IPS DF 19.7 (cell line): Measurements from ENCODE around the gene TP53BP1.

Experiments
- DNase-seq: peaks from one replicate; pipeline ENCODE4 v3.0.0-alpha.2; 2013; ENCODE audit warnings: low read depth, low spot score

Gene TP53BP1

GRCh38 chr15:43489191-43489590, 3.8 kb downstream of the TP53BP1 start:
- no peak for DNase-seq

GRCh38 chr15:43488790-43489189, 4.2 kb downstream of the TP53BP1 start:
- no peak for DNase-seq

- no peak for DNase-seq
Observed at GRCh38 chr15:43487271-43487895, 5.6 kb downstream of the TP53BP1 start.

- DNase-seq, result no peak
Observed at GRCh38 chr15:43484455-43484854, 8.5 kb downstream of the TP53BP1 start.

DNA sequence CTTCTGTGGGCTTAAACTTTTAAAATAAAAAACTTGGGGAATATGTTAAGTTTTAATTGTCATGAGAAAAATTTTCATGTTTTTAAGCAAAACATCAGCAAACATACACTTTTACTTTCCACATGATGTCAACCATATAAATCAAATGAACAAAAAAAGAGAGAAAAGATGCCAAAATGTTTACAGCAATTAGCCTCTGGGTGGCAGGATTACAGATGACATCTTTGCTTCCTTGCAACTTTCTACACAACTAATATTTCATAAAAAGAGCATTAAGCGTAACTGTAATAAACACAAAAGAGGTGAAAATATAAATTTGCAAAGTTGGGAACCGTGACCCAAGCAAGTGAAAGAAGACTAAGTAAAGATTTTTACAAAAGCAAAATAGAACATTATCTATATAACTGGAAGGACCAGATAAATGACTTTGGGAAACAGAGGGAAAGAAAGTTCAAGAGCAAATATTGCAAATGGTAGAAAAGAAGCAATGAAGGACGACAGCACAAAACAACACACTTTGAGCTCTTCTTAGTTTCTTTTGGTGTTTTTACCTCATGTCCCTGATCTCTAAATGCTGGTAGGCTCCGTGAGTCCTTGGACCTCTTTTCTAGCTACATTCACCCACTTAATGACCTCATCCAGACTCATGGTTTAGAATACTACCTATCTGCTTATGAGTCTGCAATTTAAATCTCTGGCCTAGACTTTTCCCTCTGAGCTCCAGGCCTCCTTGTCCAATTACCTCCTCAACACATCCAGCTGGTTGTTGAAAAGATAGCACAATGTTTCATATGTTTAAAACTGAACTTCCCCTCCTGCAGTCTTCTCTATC, 9.4 kb downstream of the TP53BP1 start:
- DNase-seq, result no peak

DNA sequence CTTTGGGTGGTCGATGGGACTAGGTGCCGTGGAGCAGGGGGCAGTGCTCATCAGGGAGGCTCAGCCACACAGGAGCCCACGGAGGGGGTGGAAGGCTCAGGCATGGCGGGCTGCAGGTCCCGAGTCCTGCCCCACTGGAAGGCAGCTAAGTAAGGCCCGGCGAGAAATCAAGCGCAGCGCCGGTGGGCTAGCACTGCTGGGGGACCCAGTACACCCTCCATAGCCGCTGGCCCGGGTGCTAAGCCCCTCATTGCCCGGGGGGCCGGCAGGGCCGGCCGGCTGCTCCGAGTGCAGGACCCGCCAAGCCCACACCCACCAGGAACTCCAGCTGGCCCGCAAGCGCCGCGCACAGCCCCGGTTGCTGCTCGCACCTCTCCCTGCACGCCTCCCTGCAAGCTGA, 19.1 kb downstream of the TP53BP1 start:
- no peak for DNase-seq

GRCh38 chr15:43471975-43472374, 21.0 kb downstream of the TP53BP1 start:
- no peak for DNase-seq

DNA sequence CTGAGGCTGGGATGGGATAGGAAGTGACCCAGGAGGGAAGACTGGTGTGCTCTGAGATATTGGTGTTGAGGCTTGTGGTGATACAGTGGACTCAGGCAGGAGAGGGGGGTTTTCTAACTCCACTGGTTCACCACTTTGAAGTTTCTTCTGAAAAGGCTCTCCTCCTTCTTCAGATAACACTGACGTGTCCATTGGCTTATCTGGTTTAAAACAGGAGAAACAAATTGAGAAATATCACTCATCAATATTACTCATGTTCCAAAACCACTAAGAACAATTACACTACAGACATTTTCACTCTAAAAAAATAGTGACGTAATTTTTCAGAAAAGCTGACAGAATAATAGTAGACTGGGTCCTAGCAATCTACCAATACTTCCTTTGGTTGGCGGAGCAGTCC, 23.1 kb downstream of the TP53BP1 start:
- DNase-seq, result no peak

DNA sequence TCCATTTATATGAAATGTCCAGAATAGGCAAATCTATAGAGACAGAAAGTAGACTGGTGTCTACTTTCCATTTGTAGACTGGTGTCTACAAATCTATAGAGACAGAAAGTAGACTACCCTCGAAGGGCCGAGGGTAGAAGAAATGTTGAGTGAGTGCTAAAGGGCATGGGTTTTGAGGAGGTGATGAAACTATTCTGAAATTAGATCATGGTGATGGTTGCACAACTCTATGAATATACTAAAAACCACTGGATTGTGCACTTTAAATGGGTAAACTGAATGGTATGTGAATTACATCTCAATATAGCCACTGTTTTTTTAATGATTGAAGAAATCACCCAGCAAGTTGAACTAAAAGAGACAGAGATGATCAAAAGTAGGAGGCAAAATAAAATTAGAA, 27.9 kb downstream of the TP53BP1 start:
- no peak for DNase-seq

DNA sequence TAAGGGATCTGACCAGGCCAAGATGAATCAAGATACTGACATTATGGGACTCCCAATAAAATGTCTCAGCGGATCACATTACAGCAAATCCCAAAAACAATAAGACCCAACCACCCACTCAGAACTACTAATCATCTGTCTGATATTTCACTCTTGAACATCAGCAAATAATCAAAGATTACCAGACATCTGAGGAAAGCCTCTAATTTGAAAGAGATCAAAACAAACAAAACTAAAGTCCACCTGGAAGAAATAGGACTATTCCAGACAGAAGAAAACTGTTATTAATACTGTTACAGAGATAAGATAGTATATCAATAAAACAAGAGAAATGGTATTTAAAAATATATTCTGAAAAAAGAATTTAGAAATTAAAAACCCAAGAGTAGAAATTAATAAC, 29.0 kb downstream of the TP53BP1 start:
- DNase-seq, result no peak

DNA sequence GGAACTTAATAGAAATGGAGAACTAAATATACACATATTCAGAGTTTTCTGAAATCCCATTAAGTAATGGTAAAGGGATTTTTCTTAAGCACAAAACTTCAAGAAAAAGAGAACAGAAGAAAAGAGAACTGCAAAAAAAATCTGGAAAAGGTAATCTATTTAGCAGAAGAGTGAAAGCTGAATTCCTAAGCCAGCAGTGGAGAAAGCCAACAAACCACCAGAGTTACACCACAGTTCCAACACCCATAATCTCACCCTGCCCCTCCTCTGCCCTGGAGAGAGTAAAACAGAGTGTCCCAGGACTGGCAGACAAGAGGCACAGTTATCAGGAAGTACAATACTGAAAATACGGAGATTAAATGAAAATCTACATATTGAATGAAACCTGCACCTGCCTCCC, 29.4 kb downstream of the TP53BP1 start:
- no peak for DNase-seq

- no peak for DNase-seq
Observed at GRCh38 chr15:43449981-43450380, 43.0 kb downstream of the TP53BP1 start.

DNA sequence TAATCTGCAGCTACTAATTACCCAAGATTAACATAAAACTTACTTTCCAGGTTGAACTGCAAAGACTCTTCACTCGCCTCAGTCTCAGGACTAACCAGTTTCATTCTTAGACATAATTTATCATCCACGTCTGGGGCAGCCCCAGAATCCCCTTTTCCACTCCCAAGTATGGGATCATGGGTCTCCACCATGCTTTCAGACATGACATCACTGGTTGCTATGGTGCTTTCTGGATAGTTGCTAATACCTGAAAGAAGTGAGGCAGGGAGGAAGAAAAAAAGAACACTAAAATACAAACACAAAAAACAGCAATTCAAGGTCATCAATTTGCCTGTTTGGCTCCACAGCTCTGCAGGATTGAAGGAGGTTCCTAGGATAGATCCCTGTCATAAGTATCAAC, 46.6 kb downstream of the TP53BP1 start:
- no peak for DNase-seq

DNA sequence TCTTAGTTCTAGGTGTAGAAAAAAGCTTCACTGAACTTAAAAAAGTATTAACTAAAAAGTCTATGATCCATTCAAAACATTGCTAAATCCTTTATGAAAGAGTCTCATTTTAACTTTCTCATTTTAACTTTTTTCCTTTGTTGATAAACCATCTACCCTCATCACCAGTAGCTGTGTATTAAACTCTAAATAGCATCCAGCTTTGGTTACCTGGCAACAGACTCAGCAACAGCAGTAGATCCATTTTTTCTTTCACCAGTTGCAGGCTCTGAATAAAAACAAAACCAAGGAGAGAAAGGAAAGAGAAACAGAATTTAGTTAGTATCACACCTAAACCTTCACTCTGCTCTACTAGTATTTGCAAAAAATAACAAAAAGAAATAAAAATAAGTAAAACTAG, 51.6 kb downstream of the TP53BP1 start:
- DNase-seq, result no peak

GRCh38 chr15:43440721-43441281, 52.2 kb downstream of the TP53BP1 start:
- peak; percentile 15 for DNase-seq

DNA sequence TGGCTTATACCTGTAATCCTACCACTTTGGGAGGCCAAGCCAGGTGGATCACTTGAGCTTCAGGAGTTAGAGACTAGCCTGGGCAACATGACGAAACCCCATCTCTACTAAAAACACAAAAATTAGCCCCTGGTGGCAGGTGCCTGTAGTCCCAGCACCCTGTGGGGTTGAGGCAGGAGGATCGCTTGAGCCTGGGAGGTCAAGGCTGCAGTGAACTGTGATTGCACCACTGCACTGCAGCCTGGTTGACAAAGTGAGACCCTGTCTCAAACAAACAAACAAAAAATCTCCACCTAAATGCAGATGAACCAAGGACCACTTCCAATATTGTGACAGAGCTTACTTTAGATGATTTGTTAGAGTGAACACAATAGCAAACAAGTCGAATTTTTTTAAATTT, 53.7 kb downstream of the TP53BP1 start:
- DNase-seq, result no peak

DNA sequence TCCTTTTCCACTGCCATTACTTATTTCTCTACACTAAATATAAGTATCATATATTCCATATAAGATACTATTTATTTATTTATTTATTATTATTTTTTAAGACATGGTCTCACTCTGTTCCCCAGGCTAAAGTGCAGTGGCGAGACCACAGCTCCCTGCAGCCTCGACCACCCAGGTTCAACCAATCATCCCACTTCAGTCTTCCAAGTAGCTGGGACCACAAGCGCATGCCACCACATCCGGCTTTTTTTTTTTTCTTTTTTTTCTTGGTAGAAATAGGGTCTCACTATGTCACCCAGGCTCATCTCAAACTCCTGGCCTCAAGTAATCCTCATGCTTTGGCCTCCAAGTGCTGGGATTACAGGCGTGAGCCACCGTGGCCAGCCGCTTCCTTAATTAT, 56.6 kb downstream of the TP53BP1 start:
- DNase-seq, result no peak

GRCh38 chr15:43434446-43434845, 58.5 kb downstream of the TP53BP1 start:
- no peak for DNase-seq

- no peak for DNase-seq
Observed at GRCh38 chr15:43433661-43434303, 59.2 kb downstream of the TP53BP1 start.

GRCh38 chr15:43433165-43433564, 59.8 kb downstream of the TP53BP1 start:
- no peak for DNase-seq

DNA sequence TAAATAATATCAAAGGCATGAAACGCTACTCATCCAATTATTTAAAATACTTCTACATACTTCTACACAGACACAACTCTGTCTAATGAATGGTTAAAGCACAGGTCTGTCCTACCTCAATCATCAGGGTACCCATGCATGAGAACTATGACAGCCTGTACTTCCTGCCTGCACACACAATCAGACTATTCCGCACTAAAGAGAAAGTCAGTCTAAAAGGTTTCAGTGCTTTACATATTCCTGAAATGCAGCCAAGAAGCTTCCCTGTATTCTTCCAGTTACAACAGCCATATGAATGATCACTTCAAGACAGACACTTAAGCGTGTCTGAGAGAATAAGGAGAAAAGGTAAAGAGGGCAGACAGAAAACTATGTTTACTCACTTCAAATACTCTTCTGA, 63.3 kb downstream of the TP53BP1 start:
- no peak for DNase-seq

DNA sequence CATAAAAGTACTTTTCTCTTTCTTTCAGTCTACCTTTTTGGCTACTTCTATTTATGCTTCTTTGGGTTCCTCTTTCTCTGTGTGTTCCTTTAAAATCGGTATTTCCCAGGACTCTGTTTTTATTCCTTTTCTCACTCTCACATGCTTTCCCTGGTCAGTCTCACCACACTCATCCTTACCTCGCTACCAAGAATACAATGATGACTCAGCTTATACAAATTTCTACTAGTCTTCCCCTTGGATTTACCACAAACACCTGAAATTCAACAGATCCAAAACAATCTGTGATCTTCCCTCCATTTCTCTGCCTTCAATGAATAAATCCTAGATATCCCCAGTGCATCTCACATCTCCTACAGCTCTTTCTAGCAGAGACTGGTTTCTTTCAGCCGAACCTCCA, 69.2 kb downstream of the TP53BP1 start:
- no peak for DNase-seq

DNA sequence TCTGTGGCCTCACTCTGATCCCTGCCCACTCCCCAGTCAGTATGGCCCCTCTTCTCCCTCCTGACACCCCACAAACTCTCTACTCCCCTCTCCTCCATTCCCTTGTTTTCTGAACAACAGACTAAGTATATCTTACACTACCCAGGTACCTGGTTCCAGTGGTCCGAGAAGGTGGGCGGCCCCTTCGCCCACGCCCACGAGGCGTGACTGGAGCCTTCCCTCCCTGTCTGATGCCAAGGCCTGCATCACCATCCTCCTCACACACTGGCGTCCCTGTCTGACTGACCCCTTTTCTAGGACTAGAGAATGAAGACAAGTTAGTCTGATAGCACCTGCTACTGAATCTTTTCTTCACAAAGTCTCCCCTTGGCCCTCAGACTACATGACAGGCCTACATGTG, 72.1 kb downstream of the TP53BP1 start:
- DNase-seq, result no peak
